ENCODE results near the gene PDE3B. TPM values are rescaled to one million over a fixed set of nuclear protein-coding genes. Genes with fewer than 3 reads are reported as not detected.

The PDE3B gene
- total and polyA plus RNA-seq, 2 of the 8 experiments (the other 6 are each of a cell fraction or from before 2014, with no cell fraction given), result 2.7 to 10.9 TPM

GRCh38 chr11:14611939-14612338 lies 31.7 kb upstream of the PDE3B start:
- H3K9ac ChIP-seq (replicated peaks in 1 of 4; ENCODE audit: extremely low read depth in 1 of 4, low read depth in 3 of 4, low read length in 3 of 4), result no peak overlapping the region
- FAIRE-seq, result no peak

More at GRCh38 chr11:14611939-14612338, 31.7 kb upstream of the PDE3B start:
- no peak overlapping the region for H2BK20ac ChIP-seq (ENCODE audit: low read length)
- TF ChIP-seq KDM4A (IDR thresholded peaks at IDR 0.05; ENCODE audit: low read depth, low read length, severe bottlenecking), result no peak
- TF ChIP-seq RAD21 (IDR thresholded peaks at IDR 0.05 in 1 of 2, conservative IDR thresholded peaks at IDR 0.05 in 1 of 2; ENCODE audit: low read depth in 2 of 2, low read length in 2 of 2), result no peak
- no peak for TF ChIP-seq BCL11A (IDR thresholded peaks at IDR 0.05; ENCODE audit: low read depth in 2 of 2, low read length in 2 of 2)
- no peak for TF ChIP-seq TCF12 (IDR thresholded peaks at IDR 0.05; ENCODE audit: low read depth, low read length)
- H2AK5ac ChIP-seq (ENCODE audit: low read depth, low read length), result no peak overlapping the region
- H4K5ac ChIP-seq (ENCODE audit: insufficient read length, low read depth, low read length), result no peak overlapping the region
- H2AFZ ChIP-seq (ENCODE audit: low read length), result no peak overlapping the region
- H3K56ac ChIP-seq (replicated peaks; ENCODE audit: insufficient read length, low read depth, low read length), result no peak overlapping the region
- no peak overlapping the region for H2BK120ac ChIP-seq (replicated peaks; ENCODE audit: low read depth, low read length)
- H3K23ac ChIP-seq (ENCODE audit: insufficient read length), result no peak overlapping the region
- H3K4me2 ChIP-seq (ENCODE audit: insufficient read depth in 1 of 2, low read depth in 2 of 2, low read length in 2 of 2), result no peak overlapping the region
- H3K23me2 ChIP-seq (ENCODE audit: low read depth, low read length), result no peaks in the 10 kb centered on the region
- H3K27ac ChIP-seq (ENCODE audit: low read depth, low read length), result no peak overlapping the region
- H3K14ac ChIP-seq (ENCODE audit: insufficient read length), result no peak overlapping the region
- no peak overlapping the region for H2BK15ac ChIP-seq (ENCODE audit: low read length)
- CTCF ChIA-PET (ENCODE audit: partially characterized antibody), result no interaction called here
- no peak overlapping the region for H4K91ac ChIP-seq (replicated peaks; ENCODE audit: insufficient read length, low read length)
- no peak for DNase-seq (ENCODE audit: low read depth in 1 of 2, low spot score in 2 of 2)
- no peaks in the 10 kb centered on the region for H3K27me3 ChIP-seq (replicated peaks in 1 of 4; ENCODE audit: control insufficient read depth in 3 of 4, extremely low read depth in 1 of 4, insufficient read depth in 3 of 4, low read length in 3 of 4)
- no peak overlapping the region for H3K4ac ChIP-seq (replicated peaks; ENCODE audit: insufficient read length, low read depth, low read length)
- no peak overlapping the region for H3K18ac ChIP-seq (ENCODE audit: extremely low read depth, low read length)
- H2BK5ac ChIP-seq (ENCODE audit: low read depth, low read length), result no peak overlapping the region
- H3K79me1 ChIP-seq (ENCODE audit: low read depth, low read length), result no peaks in the 10 kb centered on the region
- H2BK12ac ChIP-seq (ENCODE audit: low read depth, low read length), result no peak overlapping the region
- no peaks in the 10 kb centered on the region; a peak in 1 of 8 replicates for H3K36me3 ChIP-seq (ENCODE audit: control insufficient read depth in 2 of 4, insufficient read depth in 4 of 4, low read length in 3 of 4)
- H3K9me3 ChIP-seq (ENCODE audit: insufficient read depth in 2 of 2, low read depth in 1 of 2, low read length in 1 of 2), result no peaks in the 10 kb centered on the region
- no peaks in the 10 kb centered on the region; a peak in 1 of 7 replicates for H3K4me1 ChIP-seq (replicated peaks in 1 of 4; ENCODE audit: control insufficient read depth in 3 of 4, insufficient read depth in 4 of 4, low read length in 3 of 4)
- no peak overlapping the region for H3K4me3 ChIP-seq (ENCODE audit: extremely low read depth in 1 of 4, insufficient read depth in 2 of 4, low read depth in 3 of 4, low read length in 4 of 4)
- POLR2A ChIA-PET (ENCODE audit: partially characterized antibody), result no interaction called here
- no peak overlapping the region for H4K8ac ChIP-seq (ENCODE audit: extremely low read depth, insufficient read depth, low read length)
- no peaks in the 10 kb centered on the region for H3K79me2 ChIP-seq (ENCODE audit: control insufficient read depth in 1 of 2, insufficient read depth in 2 of 2, low read length in 2 of 2)
- H4K20me1 ChIP-seq (replicated peaks in 1 of 2; ENCODE audit: control insufficient read depth in 1 of 2, insufficient read depth in 2 of 2, low read length in 2 of 2), result no peaks in the 10 kb centered on the region

Data from H1 (cell line).